ENCODE data around the gene CAPN3.

The CAPN3 gene

GRCh38 chr15:42449770-42450424 lies 90.6 kb downstream of the CAPN3 start:
- no peak for TF ChIP-seq JUND (IDR thresholded peaks at IDR 0.05; ENCODE audit: low read depth)
- in situ Hi-C loops (cut with HindIII; ENCODE audit: low pct_unique_long_range_greater_than_20kb, low sequenced_read_pairs): no loop called here
- no peak for DNase-seq (ENCODE audit: low read depth in 1 of 2, low spot score in 1 of 2)

- in situ Hi-C loops (cut with HindIII; ENCODE audit: low pct_unique_long_range_greater_than_20kb, low sequenced_read_pairs): no loop called here
- TF ChIP-seq JUND (IDR thresholded peaks at IDR 0.05; ENCODE audit: low read depth): no peak
- no peak for DNase-seq (ENCODE audit: low read depth in 1 of 2, low spot score in 1 of 2)
Observed at GRCh38 chr15:42450425-42450790, 91.1 kb downstream of the CAPN3 start.

GRCh38 chr15:42453826-42454225 lies 94.5 kb downstream of the CAPN3 start:
- no peak for DNase-seq (ENCODE audit: low read depth in 1 of 2, low spot score in 1 of 2)
- in situ Hi-C loops (cut with HindIII; ENCODE audit: low pct_unique_long_range_greater_than_20kb, low sequenced_read_pairs): no loop called here

GRCh38 chr15:42456531-42456930 lies 97.2 kb downstream of the CAPN3 start:
- no peak for DNase-seq (ENCODE audit: low read depth in 1 of 2, low spot score in 1 of 2)
- in situ Hi-C loops (cut with HindIII; ENCODE audit: low pct_unique_long_range_greater_than_20kb, low sequenced_read_pairs): no loop called here
- no peak for TF ChIP-seq JUND (IDR thresholded peaks at IDR 0.05; ENCODE audit: low read depth)

More at GRCh38 chr15:42453826-42454225, 94.5 kb downstream of the CAPN3 start:
- TF ChIP-seq JUND (IDR thresholded peaks at IDR 0.05; ENCODE audit: low read depth): no peak

GRCh38 chr15:42456971-42457370 lies 97.7 kb downstream of the CAPN3 start:
- in situ Hi-C loops (cut with HindIII; ENCODE audit: low pct_unique_long_range_greater_than_20kb, low sequenced_read_pairs): no loop called here
- no peak for DNase-seq (ENCODE audit: low read depth in 1 of 2, low spot score in 1 of 2)
- no peak for TF ChIP-seq JUND (IDR thresholded peaks at IDR 0.05; ENCODE audit: low read depth)

GRCh38 chr15:42457445-42458442 lies 98.4 kb downstream of the CAPN3 start:
- in situ Hi-C loops (cut with HindIII; ENCODE audit: low pct_unique_long_range_greater_than_20kb, low sequenced_read_pairs): no loop called here
- DNase-seq (ENCODE audit: low read depth in 1 of 2, low spot score in 1 of 2): no peak
- TF ChIP-seq JUND (IDR thresholded peaks at IDR 0.05; ENCODE audit: low read depth): no peak

GRCh38 chr15:42461261-42461660 lies 102.0 kb downstream of the CAPN3 start:
- in situ Hi-C loops (cut with HindIII; ENCODE audit: low pct_unique_long_range_greater_than_20kb, low sequenced_read_pairs): no loop called here
- TF ChIP-seq JUND (IDR thresholded peaks at IDR 0.05; ENCODE audit: low read depth): no peak
- no peak for DNase-seq (ENCODE audit: low read depth in 1 of 2, low spot score in 1 of 2)

Data from T47D (cell line).